Activated T-helper 1 cell treated with Interleukin-2 at 50 U/mL for 16 hours (primary cell): ENCODE measurements around the gene TMEM225B.
A peak's percentile ranks its signal among the peaks of the same experiment; 100 is the strongest.
"Not testable (repeated sequence)": the region's sequence is repeated elsewhere in the genome, so short reads cannot be mapped to it uniquely, and the experiment has no call there.

ENCODE experiments used
- DNase-seq: peaks from one replicate; pipeline ENCODE4 v3.0.0-alpha.2; 2020; ENCODE audit warnings: low read depth

TMEM225B gene

DNA sequence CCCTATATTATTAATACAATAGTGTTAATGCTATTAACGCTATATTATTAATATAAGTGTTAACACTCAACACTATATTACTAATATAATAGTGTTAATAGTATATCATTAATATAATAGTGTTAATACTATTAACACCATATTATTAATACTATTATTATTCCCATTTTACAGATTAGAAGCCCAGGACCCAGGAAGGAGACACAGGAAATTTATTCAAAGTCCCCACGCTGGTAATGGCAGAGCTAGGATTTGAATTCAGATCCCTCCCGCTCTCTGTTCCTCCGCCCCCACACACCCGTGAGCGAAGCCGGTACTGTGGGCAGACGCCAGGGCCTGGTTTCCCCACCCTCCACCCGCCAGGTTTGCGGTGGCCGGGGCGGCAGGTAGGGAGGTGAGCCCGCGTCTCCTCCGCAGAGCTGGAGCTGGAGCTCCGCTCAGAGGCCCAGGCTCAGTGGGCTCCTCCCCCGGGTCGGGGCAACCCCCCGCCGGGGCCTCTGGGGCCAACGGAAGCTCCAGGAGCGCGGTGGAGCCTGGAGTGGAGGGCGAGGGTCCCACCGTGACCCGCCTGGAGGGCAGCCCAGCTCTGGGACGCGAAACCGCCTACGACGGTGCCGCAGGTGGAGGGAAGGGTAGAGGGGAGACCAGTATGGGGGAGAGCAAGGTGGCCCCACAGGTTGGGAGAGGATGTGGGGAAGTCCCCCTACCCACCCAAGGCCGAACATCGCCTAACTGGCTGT lies at the start of gene TMEM225B:
Gene TMEM225B (plus strand): TSS at position 506 of the 740 bp plus-strand sequence. CDS start 6,122 bp downstream, outside the sequence.
- DNase-seq: no peak

DNA sequence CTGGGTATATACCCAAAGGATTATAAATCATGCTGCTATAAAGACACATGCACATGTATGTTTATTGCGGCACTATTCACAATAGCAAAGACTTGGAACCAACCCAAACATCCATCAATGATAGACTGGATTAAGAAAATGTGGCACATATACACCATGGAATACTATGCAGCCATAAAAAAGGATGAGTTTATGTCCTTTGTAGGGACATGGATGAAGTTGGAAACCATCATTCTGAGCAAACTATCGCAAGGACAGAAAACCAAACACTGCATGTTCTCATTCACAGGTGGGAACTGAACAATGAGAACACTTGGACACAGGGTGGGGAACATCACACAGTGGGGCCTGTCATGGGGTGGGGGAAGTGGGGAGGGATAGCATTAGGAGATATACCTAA lies 48.5 kb upstream of the TMEM225B start:
- DNase-seq: not testable (repeated sequence)

- DNase-seq: no peak
Observed at GRCh38 chr7:99551334-99551733, 46.7 kb upstream of the TMEM225B start.

DNA sequence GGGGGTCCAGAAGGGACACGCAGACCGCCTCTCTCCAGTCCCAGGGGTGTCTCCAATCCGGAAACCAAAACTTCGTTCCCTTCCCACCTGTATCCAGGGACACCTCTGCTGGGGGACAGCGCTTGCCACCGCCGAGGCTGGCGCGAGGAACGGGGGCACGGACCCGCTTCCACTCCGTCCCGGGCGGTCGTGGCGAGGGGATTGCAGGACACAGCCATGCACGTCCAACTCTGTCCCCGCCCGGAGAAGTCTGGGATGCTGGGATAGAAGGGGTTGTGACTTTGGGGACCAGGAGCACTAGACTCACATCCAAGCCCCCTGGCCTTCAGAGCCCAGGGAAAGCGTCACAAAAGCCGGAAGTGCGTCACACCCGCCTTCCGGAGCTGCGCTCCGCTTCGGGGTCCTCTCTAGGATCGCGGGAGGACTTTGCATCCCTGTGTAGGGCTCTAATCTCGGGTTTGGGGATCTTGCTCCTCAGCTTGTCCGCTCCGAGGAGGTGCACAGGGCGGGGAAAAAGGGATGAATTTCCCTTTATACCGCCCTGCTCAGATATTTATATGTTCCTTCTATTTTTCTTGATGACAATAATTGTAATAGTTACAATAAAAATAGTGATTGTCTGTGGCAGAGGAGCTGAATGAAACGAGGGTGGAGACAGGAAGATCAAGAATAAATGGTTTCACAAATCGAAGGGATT lies 46.2 kb upstream of the TMEM225B start, which contains the start of gene FAM200A:
Gene FAM200A (minus strand): TSS at position 348 of the 697 bp plus-strand sequence. CDS start 3,707 bp downstream, outside the sequence.
- peak; percentile 75 for DNase-seq

GRCh38 chr7:99553039-99553438 lies 45.0 kb upstream of the TMEM225B start:
- DNase-seq: no peak

DNA sequence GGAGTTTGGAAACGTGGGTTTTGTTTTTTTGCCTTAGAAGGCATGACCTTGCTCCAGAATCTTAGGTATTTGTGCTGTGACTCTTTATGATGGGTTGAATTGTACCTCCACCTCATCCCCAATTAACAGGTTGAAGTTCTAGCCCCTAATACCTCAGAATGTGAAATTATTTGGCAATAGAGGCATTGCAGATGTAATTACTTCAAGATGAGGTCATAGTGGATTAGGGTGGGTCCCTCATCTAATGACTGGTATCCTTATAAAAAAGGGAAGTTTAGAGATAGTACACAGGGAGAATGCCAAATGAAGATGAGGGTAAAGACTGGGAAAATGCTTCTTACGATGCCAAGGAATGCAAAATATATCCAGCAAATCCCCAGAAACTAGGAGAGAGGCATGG lies 43.1 kb upstream of the TMEM225B start:
- DNase-seq: no peak

- no peak for DNase-seq
Observed at GRCh38 chr7:99557196-99557607, 40.9 kb upstream of the TMEM225B start.

- DNase-seq: no peak
Observed at GRCh38 chr7:99557940-99558305, 40.1 kb upstream of the TMEM225B start.

GRCh38 chr7:99558306-99559174 lies 39.5 kb upstream of the TMEM225B start, which contains the start of gene ZNF655:
Gene ZNF655, plus strand, starts transcription at chr7:99558642. Its CDS starts 1,918 bp downstream, at chr7:99560560.
- peak; percentile 88 for DNase-seq

DNA sequence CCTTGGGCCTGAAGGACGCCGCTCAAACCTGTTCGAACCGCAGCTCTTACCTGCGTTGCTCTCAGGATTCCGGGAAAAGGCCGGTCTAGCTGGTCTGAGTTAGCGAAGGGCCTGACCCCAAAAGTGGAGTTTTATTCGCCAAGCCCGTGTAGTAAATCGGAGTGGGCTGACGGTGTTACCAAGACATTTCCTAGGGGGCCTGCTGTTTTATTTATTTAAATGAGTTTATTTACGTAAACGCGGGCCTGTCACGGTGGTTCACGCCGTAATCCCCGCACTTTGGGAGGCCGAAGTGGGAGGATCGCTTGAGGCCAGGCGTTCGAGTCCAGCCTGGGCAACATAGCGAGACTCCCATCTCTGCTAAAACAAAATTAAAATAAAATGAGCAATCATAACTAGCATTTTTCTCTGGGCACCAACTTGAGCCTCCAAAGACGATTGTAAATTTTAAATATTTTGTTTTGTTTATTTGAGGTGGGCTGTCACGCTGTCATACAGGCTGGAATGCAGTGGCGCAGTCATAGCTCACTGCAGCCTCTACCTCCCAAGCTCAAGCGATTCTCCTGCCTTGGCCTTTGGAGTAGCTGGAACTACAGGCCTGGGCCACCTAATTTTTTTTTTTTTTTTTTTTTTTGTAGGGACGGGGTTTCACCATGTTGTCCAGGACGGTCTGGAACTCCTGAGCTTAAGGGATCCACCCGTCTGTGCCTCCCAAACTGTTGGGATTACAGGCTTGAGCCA lies 38.7 kb upstream of the TMEM225B start:
- DNase-seq: no peak

- DNase-seq: no peak
Observed at GRCh38 chr7:99560834-99561736, 37.0 kb upstream of the TMEM225B start.

DNA sequence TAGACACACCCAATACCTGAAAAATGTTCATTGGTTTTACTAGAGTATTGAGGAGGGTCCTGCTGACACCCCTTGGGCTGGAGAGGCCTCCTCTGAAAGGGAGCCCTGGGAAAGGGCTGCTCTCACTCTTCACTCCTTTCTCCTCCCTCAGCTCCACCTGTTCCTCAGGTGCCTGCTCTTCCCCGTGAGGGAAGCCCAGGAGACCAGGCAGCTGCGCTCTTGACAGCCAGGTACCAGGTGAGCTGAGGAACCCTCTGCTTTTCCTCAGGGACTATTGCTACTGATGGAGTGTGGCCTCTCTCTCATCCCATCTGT lies 36.4 kb upstream of the TMEM225B start:
- no peak for DNase-seq

- no peak for DNase-seq
Observed at GRCh38 chr7:99562114-99562784, 35.8 kb upstream of the TMEM225B start.

GRCh38 chr7:99562832-99563231 lies 35.2 kb upstream of the TMEM225B start:
- DNase-seq: no peak

DNA sequence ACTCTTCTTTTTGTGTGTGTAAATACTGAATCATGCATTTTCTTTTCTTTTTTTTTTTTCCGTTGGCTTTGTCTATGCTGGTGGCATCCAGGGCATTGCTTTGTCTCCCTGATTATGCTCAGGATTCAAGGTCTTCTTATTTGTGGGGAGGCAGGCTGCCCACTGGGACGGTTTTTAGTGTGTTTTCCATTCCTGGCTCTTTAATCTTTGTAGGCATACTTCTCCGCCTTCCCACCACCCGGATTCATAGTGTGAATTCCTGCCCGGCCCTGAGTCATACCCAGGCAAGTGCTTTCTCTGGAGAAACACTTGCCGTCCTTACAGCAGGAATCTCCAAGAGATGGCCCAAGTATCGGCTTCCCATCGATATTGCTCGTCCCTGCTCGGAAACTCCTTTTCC lies 34.4 kb upstream of the TMEM225B start:
- DNase-seq: no peak

GRCh38 chr7:99568770-99569169 lies 29.3 kb upstream of the TMEM225B start:
- not testable (repeated sequence) for DNase-seq

DNA sequence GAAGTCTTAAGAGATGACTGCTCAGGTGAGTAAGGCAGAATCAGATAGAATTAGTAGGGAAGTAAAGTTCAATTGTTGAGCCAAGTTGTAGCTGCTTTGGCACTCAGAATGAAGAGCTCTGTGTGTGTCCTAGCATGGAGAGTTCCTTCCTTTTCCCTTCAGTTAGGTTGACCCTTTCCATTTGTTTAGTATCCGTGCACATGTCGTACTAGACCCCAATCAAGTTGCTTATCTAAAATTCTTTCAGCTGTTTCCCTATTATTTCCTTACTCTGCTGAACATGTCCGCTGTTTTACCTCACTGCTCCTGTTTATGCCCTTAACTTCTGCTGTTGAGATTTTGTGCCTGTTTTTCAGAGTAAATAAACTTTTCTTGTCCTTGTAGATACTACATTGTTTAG lies 26.3 kb upstream of the TMEM225B start:
- no peak for DNase-seq

- DNase-seq: no peak
Observed at GRCh38 chr7:99573257-99573656, 24.8 kb upstream of the TMEM225B start.

DNA sequence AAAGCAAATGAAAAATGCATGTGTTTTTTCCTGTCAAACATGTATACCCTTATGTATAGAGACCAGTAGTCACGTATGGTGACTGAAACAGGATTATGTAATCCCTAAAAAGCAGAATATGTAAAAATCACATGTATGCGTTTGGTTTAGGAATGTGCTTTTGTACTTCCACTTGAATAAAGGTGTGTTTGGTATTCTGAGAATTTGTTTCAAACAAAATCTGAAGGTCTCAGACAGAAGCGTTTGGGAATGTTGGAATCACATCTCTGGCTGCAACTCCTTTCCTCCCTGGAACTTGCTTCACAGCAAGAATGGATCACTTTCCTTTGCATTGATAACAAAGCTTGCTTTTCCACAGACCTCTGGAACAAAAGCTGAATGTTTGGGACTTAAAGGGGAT lies 21.8 kb upstream of the TMEM225B start:
- DNase-seq: no peak

DNA sequence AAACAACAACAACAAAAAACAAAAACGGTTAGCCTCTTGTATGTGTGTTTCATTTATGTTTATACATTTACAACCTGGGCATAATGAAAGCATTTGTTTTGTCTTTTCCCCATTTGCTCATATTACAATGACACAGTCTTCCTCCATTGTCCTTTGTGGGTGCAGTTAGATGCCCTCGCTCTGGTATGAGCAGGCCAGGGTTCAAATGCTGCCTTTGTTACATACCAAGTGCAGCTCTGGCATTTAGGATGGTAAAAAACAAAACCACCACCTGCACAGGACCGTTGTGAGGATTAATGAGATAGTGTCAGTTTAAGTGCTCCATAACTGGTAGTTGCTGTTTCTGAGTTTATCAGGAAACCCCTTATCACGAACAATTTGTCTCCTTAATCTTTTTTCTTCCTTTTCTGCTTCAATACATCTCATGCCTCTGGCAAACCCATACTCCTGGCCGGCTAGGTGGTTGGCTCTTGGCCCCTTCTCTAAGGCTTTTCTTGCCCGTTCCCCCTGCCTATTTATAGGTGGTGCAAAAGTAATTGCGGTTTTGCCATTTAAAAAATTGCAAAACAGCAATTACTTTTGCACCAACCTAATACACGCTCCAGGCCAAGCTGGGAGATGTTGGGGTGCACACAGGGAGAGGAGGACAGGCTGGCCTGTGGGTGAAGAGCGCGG lies 18.6 kb upstream of the TMEM225B start:
- no peak for DNase-seq
